Stimulated activated CD4-positive, alpha-beta T cell treated with anti-CD3 and anti-CD28 coated beads, Interleukin-1b, Interleukin-23, amount 100 ng/mL, for 4 hours (primary cell): ENCODE results near the gene EML4.
A peak's percentile ranks its signal among the peaks of the same experiment; 100 is the strongest.
"Not testable (repeated sequence)": the region's sequence is repeated elsewhere in the genome, so short reads cannot be mapped to it uniquely, and the experiment has no call there.

Experiments used
- DNase-seq, 2 donors: peaks; one replicate each; pipeline ENCODE4 v3.0.0-alpha.2; 2020; ENCODE audit warnings: low read depth in 2 of 2

The EML4 gene

GRCh38 chr2:42359304-42359964, 190.3 kb downstream of the EML4 start:
- DNase-seq: no peak

GRCh38 chr2:42359965-42360483, 190.9 kb downstream of the EML4 start:
- DNase-seq: no peak

- DNase-seq: no peak
Measured at GRCh38 chr2:42360493-42360889, 191.3 kb downstream of the EML4 start.

- DNase-seq: peak; percentile 94 to 97
Measured at GRCh38 chr2:42360890-42361727, 192.0 kb downstream of the EML4 start, which contains the start of gene COX7A2L. TSS of gene COX7A2L (minus strand) at chr2:42361217. CDS start at chr2:42361161, 56 bp downstream.

GRCh38 chr2:42361728-42362283, 192.7 kb downstream of the EML4 start:
- DNase-seq: no peak

- no peak for DNase-seq
Measured at GRCh38 chr2:42363413-42363812, 194.3 kb downstream of the EML4 start.

- DNase-seq: no peak
Measured at GRCh38 chr2:42364658-42365057, 195.5 kb downstream of the EML4 start.

- no peak for DNase-seq
Measured at GRCh38 chr2:42366411-42366810, 197.3 kb downstream of the EML4 start.

GRCh38 chr2:42367835-42368234, 198.7 kb downstream of the EML4 start:
- DNase-seq: no peak

- no peak for DNase-seq
Measured at GRCh38 chr2:42368817-42369531, 199.8 kb downstream of the EML4 start.

- no peak for DNase-seq
Measured at GRCh38 chr2:42369532-42370229, 200.5 kb downstream of the EML4 start.

GRCh38 chr2:42371611-42372473, 202.7 kb downstream of the EML4 start:
- no peak for DNase-seq

- DNase-seq: no peak
Measured at GRCh38 chr2:42372474-42373200, 203.5 kb downstream of the EML4 start.

- DNase-seq: no peak
Measured at GRCh38 chr2:42376758-42377157, 207.6 kb downstream of the EML4 start.

- DNase-seq: no peak
Measured at GRCh38 chr2:42378415-42378814, 209.3 kb downstream of the EML4 start.

GRCh38 chr2:42380026-42380425, 210.9 kb downstream of the EML4 start:
- not testable (repeated sequence) for DNase-seq

- DNase-seq: no peak
Measured at GRCh38 chr2:42382144-42382543, 213.0 kb downstream of the EML4 start.
